Smooth muscle cell (in vitro differentiated cells): ENCODE results near the gene HSD11B2. TPM values are rescaled to one million over a fixed set of nuclear protein-coding genes. Genes with fewer than 3 reads are reported as not detected.

ENCODE experiments used
- DNase-seq: peaks from one replicate; lab custom pipeline; 2025; ENCODE audit not compliant: unreplicated experiment; lab: John Stamatoyannopoulos, UW
- H2AFZ ChIP-seq: fragments of 200-600 bp; sonication (generic); 2 replicates; pipeline ENCODE4 v1.6.0; 2016; ENCODE audit warnings: antibody characterized with exemption, low read depth, mild to moderate bottlenecking
- H3F3A ChIP-seq: fragments of 200-600 bp; sonication (generic); 2 replicates; pipeline ENCODE4 v1.6.0; 2017; ENCODE audit warnings: antibody characterized with exemption, low read depth
- H3K27ac ChIP-seq: fragments of 200-600 bp; sonication (generic); 2 replicates; pipeline ENCODE4 v1.5.1; 2016; ENCODE audit warnings: low read depth, mild to moderate bottlenecking
- H3K27me3 ChIP-seq: fragments of 200-600 bp; sonication (generic); 2 replicates; pipeline ENCODE4 v1.6.1; 2016; ENCODE audit warnings: low read depth, mild to moderate bottlenecking
- H3K36me3 ChIP-seq: fragments of 200-600 bp; sonication (generic); 2 replicates; pipeline ENCODE4 v1.5.1; 2016; ENCODE audit warnings: low read depth
- H3K4me1 ChIP-seq: fragments of 200-600 bp; sonication (generic); 2 replicates; pipeline ENCODE4 v1.5.1; 2016; ENCODE audit warnings: low read depth
- H3K4me2 ChIP-seq: fragments of 200-600 bp; sonication (generic); 2 replicates; pipeline ENCODE4 v1.6.0; 2016; ENCODE audit warnings: mild to moderate bottlenecking
- H3K4me3 ChIP-seq: fragments of 200-600 bp; sonication (generic); 2 replicates; pipeline ENCODE4 v1.5.1; 2016; ENCODE audit warnings: mild to moderate bottlenecking
- H3K79me2 ChIP-seq: fragments of 200-600 bp; sonication (generic); 2 replicates; pipeline ENCODE4 v1.6.0; 2016; ENCODE audit warnings: low read depth, mild to moderate bottlenecking
- H3K9ac ChIP-seq: fragments of 200-600 bp; sonication (generic); 2 replicates; pipeline ENCODE4 v1.6.0; 2016; ENCODE audit warnings: low read depth
- H3K9me3 ChIP-seq: fragments of 200-600 bp; sonication (generic); replicated peaks from 2 replicates; pipeline ENCODE4 v1.5.1; 2016; ENCODE audit warnings: low read depth
- H4K20me1 ChIP-seq: fragments of 200-600 bp; sonication (generic); 2 replicates; pipeline ENCODE4 v1.6.0; 2016; ENCODE audit warnings: low read depth
- WGBS: methylation state at CpG from one replicate; pipeline ENCODE4 v1.1.7; 2016; ENCODE audit warnings: low lambda C conversion rate; 5-methylcytosine and 5-hydroxymethylcytosine counted together
- polyA plus RNA-seq: library from polyadenylated mRNA; unstranded; fragments of >200 nt; fragmentation: Nextera tagmentation; extraction: Ambion mirVana; gene quantifications from 2 replicates; pipeline ENCODE4 v1.2.1, GENCODE V29; 2016
- total RNA-seq: library from RNA; depleted of rRNA; stranded (reverse); fragments of >200 nt; gene quantifications from 2 replicates; pipeline ENCODE4 v1.2.3, GENCODE V29; 2014
- TF ChIP-seq, protein P1 (sequence below): fragments of 200-600 bp; sonication (generic); IDR thresholded peaks from 2 replicates; pipeline ENCODE4 v1.5.1; 2017; ENCODE audit warnings: borderline replicate concordance, mild to moderate bottlenecking, antibody characterized with exemption; ENCODE audit not compliant: insufficient read depth, poor library complexity, severe bottlenecking

The HSD11B2 gene
- total and polyA plus RNA-seq, 2 experiments from 2014 or later: not detected

DNA sequence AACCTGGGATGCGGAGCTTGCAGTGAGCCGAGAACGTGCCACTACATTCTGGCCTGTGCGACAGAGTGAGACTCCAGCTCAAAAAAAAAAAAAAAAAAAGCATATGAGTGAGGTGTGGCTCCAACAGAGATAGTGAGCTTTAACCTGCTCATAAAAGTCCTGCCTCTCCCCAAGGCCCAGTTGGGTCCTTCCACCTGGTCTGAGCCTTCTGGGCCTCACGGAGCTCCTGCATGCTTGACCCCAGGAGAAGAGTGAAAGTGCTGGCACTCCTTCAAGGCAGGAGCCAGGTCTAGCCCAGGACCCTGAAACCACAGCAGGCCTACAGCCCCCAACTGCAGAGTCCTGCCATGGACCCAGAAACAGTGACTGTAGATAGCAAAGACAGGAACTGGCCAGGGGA lies 17.7 kb downstream of the HSD11B2 start:
- H3K9ac ChIP-seq: no peak overlapping the region
- 93% methylated on average over 5 of the region's 5 CpGs for WGBS

DNA sequence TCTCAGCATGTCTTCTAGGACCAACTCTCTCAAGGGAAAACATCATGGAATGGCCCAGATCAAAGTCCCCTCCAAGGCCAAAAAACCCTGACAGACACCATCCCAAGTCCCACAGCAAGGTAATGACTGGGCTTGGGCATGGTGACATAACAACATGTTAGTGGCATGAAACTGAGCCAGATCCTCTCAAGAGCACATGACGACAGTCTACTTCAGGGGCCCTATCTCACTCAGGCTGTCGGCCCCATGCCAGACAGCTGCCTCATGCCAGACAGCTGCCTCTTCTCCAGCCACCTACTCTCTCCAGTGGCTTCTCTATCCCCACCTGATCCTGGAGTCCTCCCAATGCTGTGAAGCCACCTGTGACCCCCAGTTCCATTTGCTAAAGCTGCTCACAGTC lies 18.4 kb downstream of the HSD11B2 start:
- TF ChIP-seq, protein P1, sequence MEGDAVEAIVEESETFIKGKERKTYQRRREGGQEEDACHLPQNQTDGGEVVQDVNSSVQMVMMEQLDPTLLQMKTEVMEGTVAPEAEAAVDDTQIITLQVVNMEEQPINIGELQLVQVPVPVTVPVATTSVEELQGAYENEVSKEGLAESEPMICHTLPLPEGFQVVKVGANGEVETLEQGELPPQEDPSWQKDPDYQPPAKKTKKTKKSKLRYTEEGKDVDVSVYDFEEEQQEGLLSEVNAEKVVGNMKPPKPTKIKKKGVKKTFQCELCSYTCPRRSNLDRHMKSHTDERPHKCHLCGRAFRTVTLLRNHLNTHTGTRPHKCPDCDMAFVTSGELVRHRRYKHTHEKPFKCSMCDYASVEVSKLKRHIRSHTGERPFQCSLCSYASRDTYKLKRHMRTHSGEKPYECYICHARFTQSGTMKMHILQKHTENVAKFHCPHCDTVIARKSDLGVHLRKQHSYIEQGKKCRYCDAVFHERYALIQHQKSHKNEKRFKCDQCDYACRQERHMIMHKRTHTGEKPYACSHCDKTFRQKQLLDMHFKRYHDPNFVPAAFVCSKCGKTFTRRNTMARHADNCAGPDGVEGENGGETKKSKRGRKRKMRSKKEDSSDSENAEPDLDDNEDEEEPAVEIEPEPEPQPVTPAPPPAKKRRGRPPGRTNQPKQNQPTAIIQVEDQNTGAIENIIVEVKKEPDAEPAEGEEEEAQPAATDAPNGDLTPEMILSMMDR: no peak
- no peaks in the 10 kb centered on the region for H3K4me1 ChIP-seq
- H3K4me3 ChIP-seq: no peak overlapping the region
- H3K36me3 ChIP-seq: no peaks in the 10 kb centered on the region
- H3K27me3 ChIP-seq: no peaks in the 10 kb centered on the region
- no peak for DNase-seq
- H3K79me2 ChIP-seq: no peaks in the 10 kb centered on the region
- 91% methylated on average over 2 of the region's 2 CpGs for WGBS
- H4K20me1 ChIP-seq: peaks cover 90% of the 10 kb centered on the region
- no peak overlapping the region for H3K4me2 ChIP-seq
- H3K9ac ChIP-seq: no peak overlapping the region
- no peaks in the 10 kb centered on the region for H3K9me3 ChIP-seq
- H3K27ac ChIP-seq: no peak overlapping the region
- H3F3A ChIP-seq: no peaks in the 10 kb centered on the region
- no peak overlapping the region for H2AFZ ChIP-seq

More for the DNA sequence above, 17.7 kb downstream of the HSD11B2 start:
- Histone ChIP-seq H3K36me3 (no peaks in the 10 kb centered on the region), H3K4me2 (no peak overlapping the region), H3F3A (no peaks in the 10 kb centered on the region), H4K20me1 (peaks cover 90% of the 10 kb centered on the region), H2AFZ (no peak overlapping the region), H3K9me3 (no peaks in the 10 kb centered on the region), H3K79me2 (no peaks in the 10 kb centered on the region), H3K4me1 (no peaks in the 10 kb centered on the region), H3K4me3 (no peak overlapping the region), H3K27ac (no peak overlapping the region), H3K27me3 (no peaks in the 10 kb centered on the region)
- TF ChIP-seq, protein P1: no peak
- no peak for DNase-seq

DNA sequence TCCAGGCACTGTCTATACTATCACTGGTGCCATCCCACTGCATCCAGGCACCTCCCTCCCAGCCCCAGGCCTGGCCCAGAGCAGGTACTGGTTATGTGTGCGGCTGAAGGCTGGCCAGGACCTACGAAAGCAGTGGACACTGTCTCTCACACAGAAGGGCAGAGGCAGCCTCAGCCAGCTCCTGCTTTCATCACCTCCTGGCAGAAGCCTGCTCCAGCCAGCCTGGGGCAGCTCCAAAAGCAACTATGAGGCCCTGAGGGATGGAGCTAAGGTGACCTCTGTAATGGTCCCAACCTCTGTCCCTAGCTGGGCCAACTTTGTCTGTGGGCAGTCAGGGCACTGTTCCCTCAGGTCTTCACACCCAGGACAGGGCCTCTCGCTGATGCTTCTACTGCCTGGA lies 18.8 kb downstream of the HSD11B2 start:
- Histone ChIP-seq H3K4me1 (no peaks in the 10 kb centered on the region), H3K4me3 (no peak overlapping the region), H2AFZ (no peak overlapping the region), H3K36me3 (no peaks in the 10 kb centered on the region), H3K27me3 (no peaks in the 10 kb centered on the region), H4K20me1 (peaks cover 91% of the 10 kb centered on the region), H3F3A (no peaks in the 10 kb centered on the region), H3K9ac (no peak overlapping the region), H3K27ac (no peak overlapping the region), H3K79me2 (peaks cover 2% of the 10 kb centered on the region), H3K4me2 (no peak overlapping the region), H3K9me3 (no peaks in the 10 kb centered on the region)
- no peak for DNase-seq
- 94% methylated on average over 3 of the region's 3 CpGs for WGBS
- TF ChIP-seq, protein P1: no peak

DNA sequence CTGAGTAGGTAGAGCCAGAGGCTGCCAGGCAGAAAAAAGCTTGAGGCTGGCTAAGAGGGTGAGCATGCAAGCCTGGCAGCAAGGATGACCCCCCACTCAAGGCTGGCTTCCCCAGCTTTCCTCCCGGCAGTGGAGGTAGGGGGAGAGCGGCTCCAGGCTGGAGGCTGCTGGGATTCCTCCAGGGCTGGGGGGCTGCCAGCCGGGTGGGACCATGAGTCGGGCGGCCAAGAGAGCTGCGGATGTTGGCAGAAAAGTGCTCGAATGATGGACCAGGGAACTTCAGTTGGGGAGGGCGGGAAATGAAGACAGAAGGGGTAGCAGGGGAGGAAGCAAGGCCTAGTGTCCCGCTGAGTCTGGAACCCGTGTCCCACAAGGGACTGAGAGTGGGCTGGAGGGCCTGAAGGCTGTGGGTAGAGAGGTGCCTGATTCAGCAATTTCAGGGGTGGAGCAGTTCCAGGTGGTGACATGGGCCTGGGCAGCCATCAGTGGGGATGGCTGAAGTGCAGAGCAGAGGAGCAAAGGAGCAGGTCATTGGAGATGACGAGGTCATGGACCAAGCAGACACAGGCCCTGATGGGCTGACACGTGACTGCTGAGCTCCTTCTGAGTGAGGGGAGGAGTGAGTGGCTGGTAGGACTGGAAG lies 20.3 kb downstream of the HSD11B2 start:
- TF ChIP-seq, protein P1: no peak

More for the DNA sequence above, 20.3 kb downstream of the HSD11B2 start:
- Histone ChIP-seq H3K27ac (no peak overlapping the region), H3K27me3 (no peaks in the 10 kb centered on the region), H3K9ac (no peak overlapping the region), H3K36me3 (no peaks in the 10 kb centered on the region), H3K4me3 (no peak overlapping the region), H3F3A (no peaks in the 10 kb centered on the region), H3K4me1 (no peaks in the 10 kb centered on the region), H3K9me3 (no peaks in the 10 kb centered on the region), H2AFZ (no peak overlapping the region), H4K20me1 (peaks cover 91% of the 10 kb centered on the region), H3K4me2 (no peak overlapping the region), H3K79me2 (peaks cover 9% of the 10 kb centered on the region)
- no peak for DNase-seq
- 96% methylated on average over 12 of the region's 12 CpGs for WGBS
